HCT116 (cell line): Measurements from ENCODE around the gene LARP4. TPM values are rescaled to one million over a fixed set of nuclear protein-coding genes. Genes with fewer than 3 reads are reported as not detected.
A peak's percentile ranks its signal among the peaks of the same experiment; 100 is the strongest.

ENCODE experiments used
- ATAC-seq: fragments of 200-7000 bp; cut with Tn5 transposase; 2 replicates; pipeline ENCODE4 v1.9.1; 2020; ENCODE audit warnings: mild to moderate bottlenecking, moderate library complexity
- BruUV-seq: library from RNA; stranded (reverse); fragments of 400-500 nt; replicated peaks from 2 replicates; lab custom pipeline; 2021; lab: Mats Ljungman, UMichigan
- CTCF ChIA-PET: fragments of 300-600 bp; sonication (Branson Sonifier 250); formaldehyde crosslinking; loops from one replicate; lab custom pipeline; 2021; ENCODE audit warnings: antibody characterized with exemption; lab: Charles Lee
- POLR2A ChIA-PET: fragments of 300-600, 350-600 bp; sonication (Branson Sonifier 250); formaldehyde crosslinking; loops from one replicate; lab custom pipeline; 2021; ENCODE audit warnings: antibody characterized with exemption; lab: Charles Lee
- RAD21 ChIA-PET, 2 experiments: fragments of 300-600 bp; sonication (Branson Sonifier 250); formaldehyde crosslinking; loops; one replicate each; lab custom pipeline; 2023; ENCODE audit warnings: low total read pairs in 2 of 2; ENCODE audit not compliant: uncharacterized antibody in 2 of 2, unreplicated experiment in 2 of 2, low non-redundant PET in 1 of 2; lab: Charles Lee
- DNase-seq: peaks from one replicate; pipeline ENCODE4 v3.0.0-alpha.2; 2010; ENCODE audit warnings: low read depth, low spot score
- H2AFZ ChIP-seq: fragments of 200-600 bp; shearing (Covaris generic), sonication (generic); 2 replicates; pipeline ENCODE4 v1.6.1; 2017; ENCODE audit warnings: low read depth, mixed run types, mixed read lengths, antibody characterized with exemption, low read length; ENCODE audit not compliant: poor library complexity, severe bottlenecking
- H3K27ac ChIP-seq: 2 replicates; pipeline ENCODE4 v1.5.1; 2012; ENCODE audit warnings: low read depth, low read length
- H3K27me3 ChIP-seq: fragments of 200-600 bp; sonication (generic); 2 replicates; pipeline ENCODE4 v1.6.1; 2016; ENCODE audit warnings: mixed run types, low read length, mixed read lengths; ENCODE audit not compliant: insufficient read depth
- H3K36me3 ChIP-seq, 2 experiments: fragments of 200-500 bp in 1 of 2; fragments of 200-600 bp in 1 of 2; sonication (Bioruptor generic) in 1 of 2; sonication (generic) in 1 of 2; 2 replicates each; pipeline versions ENCODE4 v1.5.1 to v1.6.1; 2014 to 2016; ENCODE audit warnings: low read length in 2 of 2, inconsistent platforms in 1 of 2, mixed read lengths in 1 of 2, mixed run types in 1 of 2; ENCODE audit not compliant: insufficient read depth in 2 of 2, control insufficient read depth in 1 of 2
- H3K4me1 ChIP-seq, 2 experiments: fragments of 200-600 bp in 1 of 2; sonication (generic) in 1 of 2; 2 replicates each; pipeline versions ENCODE4 v1.5.1 to v1.6.1; 2012 to 2017; ENCODE audit warnings: low read length in 2 of 2, inconsistent platforms in 1 of 2, mild to moderate bottlenecking in 1 of 2, mixed read lengths in 1 of 2, mixed run types in 1 of 2, moderate library complexity in 1 of 2; ENCODE audit not compliant: insufficient read depth in 2 of 2, control insufficient read depth in 1 of 2
- H3K4me2 ChIP-seq: fragments of 200-600 bp; sonication (generic); 2 replicates; pipeline ENCODE4 v1.6.1; 2017; ENCODE audit warnings: mixed run types, low read length, mixed read lengths
- H3K4me3 ChIP-seq, 2 experiments: fragments of 200-600 bp in 1 of 2; sonication (generic) in 1 of 2; replicated peaks in 1 of 2; 2 replicates each; pipeline ENCODE4 v1.5.1; 2011 to 2016; ENCODE audit warnings: low read length in 2 of 2, control low read depth in 1 of 2, low read depth in 1 of 2, mild to moderate bottlenecking in 1 of 2, mixed read lengths in 1 of 2, mixed run types in 1 of 2
- H3K79me2 ChIP-seq: fragments of 200-600 bp; sonication (generic); 2 replicates; pipeline ENCODE4 v1.6.1; 2017; ENCODE audit warnings: mild to moderate bottlenecking, mixed run types, low read length, moderate library complexity, mixed read lengths; ENCODE audit not compliant: insufficient read depth
- H3K9ac ChIP-seq: fragments of 200-600 bp; sonication (generic); 2 replicates; pipeline ENCODE4 v1.6.1; 2016; ENCODE audit warnings: low read length, mixed read lengths
- H3K9me2 ChIP-seq: fragments of 200-600 bp; sonication (generic), shearing (Covaris generic); 2 replicates; pipeline ENCODE4 v1.6.1; 2017; ENCODE audit warnings: mixed run types, mild to moderate bottlenecking, moderate library complexity; ENCODE audit not compliant: insufficient read depth
- H3K9me3 ChIP-seq, 2 experiments: fragments of 200-500 bp in 1 of 2; fragments of 200-600 bp in 1 of 2; sonication (Bioruptor generic) in 1 of 2; sonication (generic) in 1 of 2; 2 replicates each; pipeline ENCODE4 v1.6.1; 2014 to 2017; ENCODE audit warnings: low read length in 2 of 2, mixed read lengths in 2 of 2, inconsistent platforms in 1 of 2, low read depth in 1 of 2, mild to moderate bottlenecking in 1 of 2, mixed run types in 1 of 2, moderate library complexity in 1 of 2; ENCODE audit not compliant: control insufficient read depth in 1 of 2, insufficient read depth in 1 of 2
- H4K20me1 ChIP-seq: fragments of 200-600 bp; sonication (generic), shearing (Covaris generic); 2 replicates; pipeline ENCODE4 v1.6.1; 2017; ENCODE audit warnings: mixed run types, mild to moderate bottlenecking, moderate library complexity; ENCODE audit not compliant: insufficient read depth
- CBX3 ChIP-seq: IDR thresholded peaks from 2 replicates; pipeline ENCODE4 v1.6.1; 2012; ENCODE audit warnings: low read depth
- CEBPB ChIP-seq: IDR thresholded peaks from 2 replicates; pipeline ENCODE4 v1.6.1; 2012; ENCODE audit warnings: low read depth
- CTCF ChIP-seq, 3 experiments: fragments of 200-600 bp in 1 of 3; sonication (generic) in 1 of 3; IDR thresholded peaks in 2 of 3; conservative IDR thresholded peaks in 1 of 3; 2 replicates each; pipeline ENCODE4 v1.5.1; 2012 to 2017; ENCODE audit warnings: low read depth in 2 of 3, low read length in 2 of 3, antibody characterized with exemption in 1 of 3, borderline replicate concordance in 1 of 3, control low read depth in 1 of 3, mild to moderate bottlenecking in 1 of 3, mixed read lengths in 1 of 3, mixed run types in 1 of 3, moderate library complexity in 1 of 3; ENCODE audit not compliant: insufficient read depth in 1 of 3
- ELF1 ChIP-seq: IDR thresholded peaks from 2 replicates; pipeline ENCODE4 v1.6.1; 2012; ENCODE audit warnings: low read depth, borderline replicate concordance
- EZH2phosphoT487 ChIP-seq: fragments of 200-600 bp; IDR thresholded peaks from 2 replicates; pipeline ENCODE4 v1.6.1; 2018; ENCODE audit warnings: antibody characterized with exemption, borderline replicate concordance
- FOSL1 ChIP-seq: IDR thresholded peaks from 2 replicates; pipeline ENCODE4 v1.6.1; 2012; ENCODE audit warnings: low read depth
- JUND ChIP-seq: IDR thresholded peaks from 2 replicates; pipeline ENCODE4 v1.6.1; 2012
- MAX ChIP-seq: IDR thresholded peaks from 2 replicates; pipeline ENCODE4 v1.6.1; 2012
- POLR2A ChIP-seq: IDR thresholded peaks from 2 replicates; pipeline ENCODE4 v1.7.0; 2011; ENCODE audit warnings: borderline replicate concordance; ENCODE audit not compliant: insufficient read depth, insufficient read length; ENCODE audit errors: extremely low read depth
- REST ChIP-seq: IDR thresholded peaks from 2 replicates; pipeline ENCODE4 v1.6.1; 2012; ENCODE audit warnings: low read depth
- SP1 ChIP-seq: IDR thresholded peaks from 2 replicates; pipeline ENCODE4 v1.6.1; 2012; ENCODE audit warnings: low read depth
- YY1 ChIP-seq: IDR thresholded peaks from 2 replicates; pipeline ENCODE4 v1.6.1; 2011; ENCODE audit warnings: low read length, low read depth, moderate library complexity, mild to moderate bottlenecking; ENCODE audit not compliant: insufficient replicate concordance; ENCODE audit errors: extremely low read depth
- ZBTB33 ChIP-seq: IDR thresholded peaks from 2 replicates; pipeline ENCODE4 v1.6.1; 2011; ENCODE audit warnings: mild to moderate bottlenecking, low read length, moderate library complexity; ENCODE audit not compliant: insufficient replicate concordance; ENCODE audit errors: extremely low read depth
- ZNF274 ChIP-seq: fragments of 200-500 bp; sonication (Bioruptor generic); IDR thresholded peaks from 2 replicates; pipeline ENCODE4 v1.6.1; 2014; ENCODE audit warnings: mild to moderate bottlenecking, low read depth, low read length, inconsistent platforms
- intact Hi-C: fragments of 100-400 bp; cut with micrococcal nuclease; formaldehyde crosslinking; loops from 2 replicates; pipeline ENCODE4 v1.10.0; 2022
- total RNA-seq: library from RNA; stranded (reverse); gene quantifications from one replicate; pipeline ENCODE4 v1.2.1, GENCODE V29; 2021; ENCODE audit not compliant: unreplicated experiment

The LARP4 gene
- total RNA-seq, 1 experiment from 2014 or later = 76.3 TPM

GRCh38 chr12:50419112-50419909 lies 18.6 kb downstream of the LARP4 start:
- H3K9me2 ChIP-seq = no peaks in the 10 kb centered on the region
- peaks cover 25 to 45% of the 10 kb centered on the region in 2 experiments for H3K4me1 ChIP-seq
- peak; percentile 86 for ATAC-seq
- no TSS peak for BruUV-seq
- H4K20me1 ChIP-seq = peaks cover 38% of the 10 kb centered on the region
- H3K4me3 ChIP-seq = no peak overlapping the region
- H3K9me3 ChIP-seq = no peaks in the 10 kb centered on the region
- no peak overlapping the region for H2AFZ ChIP-seq
- intact Hi-C loops = no loop called here
- ChIA-PET CTCF (no interaction called here), RAD21 (no interaction called here), POLR2A (no interaction called here)
- no peak overlapping the region for H3K9ac ChIP-seq
- H3K27me3 ChIP-seq = no peaks in the 10 kb centered on the region
- H3K4me2 ChIP-seq = peak overlapping the region; percentile 37
- peaks cover 100% of the 10 kb centered on the region for H3K79me2 ChIP-seq
- peak; percentile 53 for DNase-seq
- H3K36me3 ChIP-seq = peaks cover 0 to 18% of the 10 kb centered on the region in 2 experiments; a peak in 1 of 4 replicates
- TF ChIP-seq JUND (0 out of 2 replicates have a peak, but pooled peaks have one; percentile 31), REST (no peak), FOSL1 (peak; percentile 41), ZNF274 (no peak), YY1 (no peak), ELF1 (no peak), MAX (peak; percentile 76), CEBPB (no peak), CTCF (IDR thresholded peaks at IDR 0.05 in 2 of 3, conservative IDR thresholded peaks at IDR 0.05 in 1 of 3; ENCODE audit: borderline replicate concordance in 1 of 3, insufficient read depth in 1 of 3, low read depth in 2 of 3, low read length in 2 of 3) (no peak), CBX3 (peak; percentile 25; the same call in 1 of the 2 replicates), ZBTB33 (no peak), POLR2A (no peak), EZH2phosphoT487 (no peak), SP1 (0 out of 2 replicates have a peak, but pooled peaks have one; percentile 11)
- H3K27ac ChIP-seq = peak overlapping the region; percentile 9; the same call in 1 of the 2 replicates
